ENCODE results near the gene PPM1A. TPM values are rescaled to one million over a fixed set of nuclear protein-coding genes. Genes with fewer than 3 reads are reported as not detected.

The PPM1A gene
- total RNA-seq, 1 experiment from 2014 or later, result 13.7 TPM

GRCh38 chr14:60327447-60328331 is 78.7 kb downstream of the PPM1A start:
- Histone ChIP-seq H3K4me3 (no peak overlapping the region), H3K27ac (no peak overlapping the region), H3K27me3 (replicated peaks) (peaks cover 6% of the 10 kb centered on the region), H3K4me1 (replicated peaks) (no peaks in the 10 kb centered on the region), H3K36me3 (no peaks in the 10 kb centered on the region), H3K9me3 (replicated peaks) (no peaks in the 10 kb centered on the region)
- no peak for DNase-seq (ENCODE audit: low read depth in 1 of 2, low spot score in 2 of 2)

GRCh38 chr14:60328583-60328982 is 79.6 kb downstream of the PPM1A start:
- peaks cover 6% of the 10 kb centered on the region for H3K27me3 ChIP-seq (replicated peaks)
- no peak overlapping the region for H3K27ac ChIP-seq
- DNase-seq (ENCODE audit: low read depth in 1 of 2, low spot score in 2 of 2), result no peak
- no peaks in the 10 kb centered on the region for H3K4me1 ChIP-seq (replicated peaks)
- no peak overlapping the region for H3K4me3 ChIP-seq
- H3K36me3 ChIP-seq, result no peaks in the 10 kb centered on the region
- no peaks in the 10 kb centered on the region for H3K9me3 ChIP-seq (replicated peaks)

GRCh38 chr14:60329274-60329673 is 80.3 kb downstream of the PPM1A start:
- Histone ChIP-seq H3K36me3 (no peaks in the 10 kb centered on the region), H3K4me1 (replicated peaks) (no peaks in the 10 kb centered on the region), H3K4me3 (no peak overlapping the region), H3K27ac (no peak overlapping the region), H3K9me3 (replicated peaks) (no peaks in the 10 kb centered on the region), H3K27me3 (replicated peaks) (peaks cover 6% of the 10 kb centered on the region)
- DNase-seq (ENCODE audit: low read depth in 1 of 2, low spot score in 2 of 2), result no peak

- DNase-seq (ENCODE audit: low read depth in 1 of 2, low spot score in 2 of 2), result peak; percentile 16 to 50
- Histone ChIP-seq H3K4me3 (no peak overlapping the region), H3K27me3 (replicated peaks) (peaks cover 6% of the 10 kb centered on the region), H3K36me3 (no peaks in the 10 kb centered on the region), H3K9me3 (replicated peaks) (no peaks in the 10 kb centered on the region), H3K4me1 (replicated peaks) (no peaks in the 10 kb centered on the region), H3K27ac (no peak overlapping the region)
These were observed 82.4 kb downstream of the PPM1A start for GRCh38 chr14:60331201-60332045.

GRCh38 chr14:60332046-60332399 is 83.0 kb downstream of the PPM1A start:
- DNase-seq (ENCODE audit: low read depth in 1 of 2, low spot score in 2 of 2), result no peak
- no peak overlapping the region for H3K4me3 ChIP-seq
- no peaks in the 10 kb centered on the region for H3K4me1 ChIP-seq (replicated peaks)
- H3K27ac ChIP-seq, result no peak overlapping the region
- H3K9me3 ChIP-seq (replicated peaks), result no peaks in the 10 kb centered on the region
- H3K27me3 ChIP-seq (replicated peaks), result peaks cover 2% of the 10 kb centered on the region
- H3K36me3 ChIP-seq, result no peaks in the 10 kb centered on the region

GRCh38 chr14:60332869-60333268 is 83.8 kb downstream of the PPM1A start:
- no peaks in the 10 kb centered on the region for H3K4me1 ChIP-seq (replicated peaks)
- H3K27me3 ChIP-seq (replicated peaks), result no peaks in the 10 kb centered on the region
- no peak for DNase-seq (ENCODE audit: low read depth in 1 of 2, low spot score in 2 of 2)
- no peak overlapping the region for H3K27ac ChIP-seq
- no peaks in the 10 kb centered on the region for H3K36me3 ChIP-seq
- H3K9me3 ChIP-seq (replicated peaks), result no peaks in the 10 kb centered on the region
- no peak overlapping the region for H3K4me3 ChIP-seq

- H3K4me3 ChIP-seq, result no peak overlapping the region
- H3K9me3 ChIP-seq (replicated peaks), result no peaks in the 10 kb centered on the region
- no peaks in the 10 kb centered on the region for H3K4me1 ChIP-seq (replicated peaks)
- no peak for DNase-seq (ENCODE audit: low read depth in 1 of 2, low spot score in 2 of 2)
- H3K36me3 ChIP-seq, result no peaks in the 10 kb centered on the region
- no peak overlapping the region for H3K27ac ChIP-seq
- H3K27me3 ChIP-seq (replicated peaks), result no peaks in the 10 kb centered on the region
These were observed 90.5 kb downstream of the PPM1A start for GRCh38 chr14:60339571-60339970.

- Histone ChIP-seq H3K27ac (no peak overlapping the region), H3K4me1 (replicated peaks) (0 out of 2 replicates have a peak, but pooled peaks cover 1% of the 10 kb centered on the region), H3K36me3 (no peaks in the 10 kb centered on the region), H3K9me3 (replicated peaks) (no peaks in the 10 kb centered on the region), H3K27me3 (replicated peaks) (no peaks in the 10 kb centered on the region), H3K4me3 (no peak overlapping the region)
- no peak for DNase-seq (ENCODE audit: low read depth in 1 of 2, low spot score in 2 of 2)
These were observed 94.6 kb downstream of the PPM1A start for GRCh38 chr14:60343571-60344071.

GRCh38 chr14:60344751-60345150 is 95.7 kb downstream of the PPM1A start:
- H3K4me1 ChIP-seq (replicated peaks), result 0 out of 2 replicates have a peak, but pooled peaks cover 3% of the 10 kb centered on the region
- no peaks in the 10 kb centered on the region; the same call in 1 of the 2 replicates for H3K27me3 ChIP-seq (replicated peaks)
- H3K4me3 ChIP-seq, result no peak overlapping the region
- H3K36me3 ChIP-seq, result no peaks in the 10 kb centered on the region
- DNase-seq (ENCODE audit: low read depth in 1 of 2, low spot score in 2 of 2), result no peak
- H3K9me3 ChIP-seq (replicated peaks), result no peaks in the 10 kb centered on the region
- H3K27ac ChIP-seq, result no peak overlapping the region

GRCh38 chr14:60346706-60347105 is 97.7 kb downstream of the PPM1A start:
- H3K27ac ChIP-seq, result no peak overlapping the region
- DNase-seq (ENCODE audit: low read depth in 1 of 2, low spot score in 2 of 2), result no peak
- H3K4me3 ChIP-seq, result no peak overlapping the region
- no peaks in the 10 kb centered on the region; the same call in 1 of the 2 replicates for H3K27me3 ChIP-seq (replicated peaks)
- 0 out of 2 replicates have a peak, but pooled peaks cover 3% of the 10 kb centered on the region for H3K4me1 ChIP-seq (replicated peaks)
- no peaks in the 10 kb centered on the region for H3K9me3 ChIP-seq (replicated peaks)
- H3K36me3 ChIP-seq, result no peaks in the 10 kb centered on the region

GRCh38 chr14:60348211-60348610 is 99.2 kb downstream of the PPM1A start:
- no peaks in the 10 kb centered on the region; the same call in 1 of the 2 replicates for H3K27me3 ChIP-seq (replicated peaks)

More at GRCh38 chr14:60348211-60348610, 99.2 kb downstream of the PPM1A start:
- Histone ChIP-seq H3K4me1 (replicated peaks) (0 out of 2 replicates have a peak, but pooled peaks cover 3% of the 10 kb centered on the region), H3K27ac (no peak overlapping the region), H3K36me3 (no peaks in the 10 kb centered on the region), H3K4me3 (no peak overlapping the region), H3K9me3 (replicated peaks) (no peaks in the 10 kb centered on the region)
- DNase-seq (ENCODE audit: low read depth in 1 of 2, low spot score in 2 of 2), result no peak

Data from SJSA1 (cell line).